ENCODE measurements around the gene CLNS1A.
"Not testable (repeated sequence)": the region's sequence is repeated elsewhere in the genome, so short reads cannot be mapped to it uniquely, and the experiment has no call there.

The CLNS1A gene

DNA sequence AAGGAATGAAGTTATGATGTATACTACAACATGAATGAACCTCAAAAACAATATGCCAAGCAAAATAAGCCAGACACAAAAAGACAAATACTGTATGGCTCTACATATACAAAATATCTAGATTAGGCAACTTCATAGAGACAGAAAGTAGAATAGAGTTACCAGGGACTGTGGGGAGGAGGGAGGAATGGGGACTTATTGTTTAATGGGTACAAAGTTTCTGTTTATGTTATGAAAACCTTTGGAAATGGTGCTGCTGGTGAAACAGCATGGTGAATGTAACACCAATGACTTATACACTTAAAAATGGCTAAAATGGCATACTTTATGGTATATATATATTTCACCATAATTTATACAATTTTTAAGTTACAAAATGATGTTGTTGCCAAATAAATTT, 43.7 kb downstream of the CLNS1A start:
- no peak overlapping the region for H3K27ac Mint-ChIP-seq

GRCh38 chr11:77592727-77593126, 44.9 kb downstream of the CLNS1A start:
- Mint-ChIP-seq H3K27me3 (ENCODE audit: low read depth) (no peaks in the 10 kb centered on the region), H3K36me3 (ENCODE audit: low read depth) (no peaks in the 10 kb centered on the region), H3K4me1 (ENCODE audit: low read depth) (peaks cover 14% of the 10 kb centered on the region), H3K27ac (no peak overlapping the region), H3K4me3 (no peak overlapping the region), H3K9me3 (no peaks in the 10 kb centered on the region)
- DNase-seq (ENCODE audit: low spot score) = no peak

More for the DNA sequence above, 43.7 kb downstream of the CLNS1A start:
- Mint-ChIP-seq H3K9me3 (no peaks in the 10 kb centered on the region), H3K27me3 (ENCODE audit: low read depth) (no peaks in the 10 kb centered on the region), H3K4me3 (no peak overlapping the region), H3K36me3 (ENCODE audit: low read depth) (no peaks in the 10 kb centered on the region), H3K4me1 (ENCODE audit: low read depth) (peaks cover 12% of the 10 kb centered on the region)
- no peak for DNase-seq (ENCODE audit: low spot score)

GRCh38 chr11:77590194-77590782, 47.3 kb downstream of the CLNS1A start:
- peaks cover 14% of the 10 kb centered on the region for H3K4me1 Mint-ChIP-seq (ENCODE audit: low read depth)
- no peaks in the 10 kb centered on the region for H3K36me3 Mint-ChIP-seq (ENCODE audit: low read depth)
- DNase-seq (ENCODE audit: low spot score) = no peak
- peak overlapping the region; percentile 61 for H3K27ac Mint-ChIP-seq
- no peaks in the 10 kb centered on the region for H3K9me3 Mint-ChIP-seq
- H3K4me3 Mint-ChIP-seq = peak overlapping the region; percentile 89
- peaks cover 2% of the 10 kb centered on the region for H3K27me3 Mint-ChIP-seq (ENCODE audit: low read depth)

GRCh38 chr11:77589521-77590193, 47.9 kb downstream of the CLNS1A start, which contains the start of gene AQP11:
AQP11 (plus strand) TSS chr11:77589953; CDS start chr11:77589993, 40 bp downstream.
- H3K27me3 Mint-ChIP-seq (ENCODE audit: low read depth) = peaks cover 2% of the 10 kb centered on the region
- DNase-seq (ENCODE audit: low spot score) = peak; percentile 81
- H3K9me3 Mint-ChIP-seq = no peaks in the 10 kb centered on the region
- peaks cover 14% of the 10 kb centered on the region for H3K4me1 Mint-ChIP-seq (ENCODE audit: low read depth)
- H3K4me3 Mint-ChIP-seq = peak within 1 kb of the TSS; percentile 89
- H3K27ac Mint-ChIP-seq = peak within 1 kb of the TSS; percentile 61
- H3K36me3 Mint-ChIP-seq (ENCODE audit: low read depth) = no peaks in the 10 kb centered on the region

DNA sequence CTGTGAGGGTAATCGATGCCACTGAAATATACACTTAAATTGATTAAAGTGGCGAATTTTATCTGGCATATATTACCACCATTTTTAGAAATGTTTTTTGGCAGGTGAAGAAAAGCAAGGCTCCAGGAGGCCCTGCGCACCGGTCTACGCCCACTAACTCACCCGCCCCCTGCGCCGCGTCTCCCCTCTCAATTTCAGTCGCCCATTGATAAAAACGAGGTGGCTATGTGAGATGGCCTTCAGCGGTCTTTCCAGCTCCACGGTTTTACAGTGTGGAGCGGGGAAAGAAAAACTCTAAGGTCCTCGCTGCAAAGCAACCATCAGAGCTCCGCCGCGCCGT, 48.4 kb downstream of the CLNS1A start:
- H3K27ac Mint-ChIP-seq = peak overlapping the region; percentile 55
- H3K4me3 Mint-ChIP-seq = peak overlapping the region; percentile 88
- H3K9me3 Mint-ChIP-seq = no peaks in the 10 kb centered on the region
- H3K36me3 Mint-ChIP-seq (ENCODE audit: low read depth) = no peaks in the 10 kb centered on the region
- peaks cover 2% of the 10 kb centered on the region for H3K27me3 Mint-ChIP-seq (ENCODE audit: low read depth)
- DNase-seq (ENCODE audit: low spot score) = no peak
- peaks cover 14% of the 10 kb centered on the region for H3K4me1 Mint-ChIP-seq (ENCODE audit: low read depth)

- no peak for DNase-seq (ENCODE audit: low spot score)
- Mint-ChIP-seq H3K36me3 (ENCODE audit: low read depth) (no peaks in the 10 kb centered on the region), H3K27ac (no peak overlapping the region), H3K27me3 (ENCODE audit: low read depth) (no peaks in the 10 kb centered on the region), H3K9me3 (peaks cover 17% of the 10 kb centered on the region), H3K4me3 (no peak overlapping the region), H3K4me1 (ENCODE audit: low read depth) (no peaks in the 10 kb centered on the region)
These were observed 56.8 kb downstream of the CLNS1A start for GRCh38 chr11:77580712-77581337.

- not testable (repeated sequence) for H3K27ac Mint-ChIP-seq; H3K4me1 Mint-ChIP-seq (ENCODE audit: low read depth); H3K4me3 Mint-ChIP-seq; H3K27me3 Mint-ChIP-seq (ENCODE audit: low read depth); DNase-seq (ENCODE audit: low spot score); H3K36me3 Mint-ChIP-seq (ENCODE audit: low read depth); H3K9me3 Mint-ChIP-seq
These were observed 62.2 kb downstream of the CLNS1A start for GRCh38 chr11:77575428-77575827.

DNA sequence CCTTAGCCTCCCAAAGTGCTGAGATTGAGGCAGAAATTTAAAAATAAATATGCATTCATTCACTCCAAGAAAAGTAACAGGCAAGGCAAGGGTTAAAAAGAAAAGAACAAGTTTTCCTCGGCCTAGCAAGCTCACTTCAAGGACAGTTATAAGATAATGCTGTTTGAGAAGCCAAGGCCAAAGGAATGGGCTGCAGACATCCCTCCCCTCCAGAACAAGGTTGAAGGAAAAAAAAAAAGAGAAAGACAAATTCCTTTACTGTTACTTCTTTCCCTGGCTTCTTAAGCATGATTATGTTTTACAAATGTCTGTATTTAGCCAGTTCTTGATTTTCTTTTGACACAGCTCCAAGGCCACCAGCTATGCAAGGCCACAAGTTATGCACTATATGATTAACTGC, 66.7 kb downstream of the CLNS1A start:
- H3K27ac Mint-ChIP-seq; H3K36me3 Mint-ChIP-seq (ENCODE audit: low read depth); DNase-seq (ENCODE audit: low spot score); H3K4me1 Mint-ChIP-seq (ENCODE audit: low read depth); H3K4me3 Mint-ChIP-seq; H3K9me3 Mint-ChIP-seq; H3K27me3 Mint-ChIP-seq (ENCODE audit: low read depth): not testable (repeated sequence)

GRCh38 chr11:77569676-77570070, 67.9 kb downstream of the CLNS1A start:
- Mint-ChIP-seq H3K9me3 (no peaks in the 10 kb centered on the region), H3K4me1 (ENCODE audit: low read depth) (peaks cover 2% of the 10 kb centered on the region), H3K27me3 (ENCODE audit: low read depth) (peaks cover 4% of the 10 kb centered on the region), H3K27ac (no peak overlapping the region), H3K36me3 (ENCODE audit: low read depth) (no peaks in the 10 kb centered on the region), H3K4me3 (no peak overlapping the region)
- DNase-seq (ENCODE audit: low spot score) = no peak

GRCh38 chr11:77568916-77569675, 68.5 kb downstream of the CLNS1A start:
- no peak overlapping the region for H3K27ac Mint-ChIP-seq
- no peak overlapping the region for H3K4me3 Mint-ChIP-seq
- no peak for DNase-seq (ENCODE audit: low spot score)
- no peaks in the 10 kb centered on the region for H3K9me3 Mint-ChIP-seq
- H3K27me3 Mint-ChIP-seq (ENCODE audit: low read depth) = peaks cover 5% of the 10 kb centered on the region
- no peaks in the 10 kb centered on the region for H3K36me3 Mint-ChIP-seq (ENCODE audit: low read depth)
- H3K4me1 Mint-ChIP-seq (ENCODE audit: low read depth) = peaks cover 2% of the 10 kb centered on the region

- H3K4me1 Mint-ChIP-seq (ENCODE audit: low read depth) = peaks cover 2% of the 10 kb centered on the region
- H3K9me3 Mint-ChIP-seq = no peaks in the 10 kb centered on the region
- no peak for DNase-seq (ENCODE audit: low spot score)
- no peak overlapping the region for H3K27ac Mint-ChIP-seq
- H3K4me3 Mint-ChIP-seq = no peak overlapping the region
- H3K36me3 Mint-ChIP-seq (ENCODE audit: low read depth) = no peaks in the 10 kb centered on the region
- H3K27me3 Mint-ChIP-seq (ENCODE audit: low read depth) = peaks cover 7% of the 10 kb centered on the region
These were observed 69.3 kb downstream of the CLNS1A start for GRCh38 chr11:77568306-77568705.
